Gastroesophageal sphincter (tissue), 4 donors: ENCODE measurements around the gene ESR2. TPM values are rescaled to one million over a fixed set of nuclear protein-coding genes. Genes with fewer than 3 reads are reported as not detected.

Experiments used
- ATAC-seq: fragments of 150-250 bp; one replicate; pipeline ENCODE4 v1.9.1; 2016; ENCODE audit warnings: mild to moderate bottlenecking, moderate library complexity
- H3K27ac ChIP-seq, 4 donors: fragments of 200-600 bp; sonication (generic) in 3 of 4; 1 replicate in 3 of 4; 2 replicates in 1 of 4; pipeline ENCODE4 v1.5.1; 2016 to 2019
- H3K27me3 ChIP-seq: fragments of 200-600 bp; sonication (generic); one replicate; pipeline ENCODE4 v1.5.1; 2019
- H3K36me3 ChIP-seq, 2 donors: fragments of 200-600 bp; sonication (generic); one replicate each; pipeline ENCODE4 v1.5.1; 2019; ENCODE audit warnings: control low read depth in 1 of 2
- H3K4me1 ChIP-seq, 3 donors: fragments of 200-600 bp; sonication (generic); 1 replicate in 2 of 3; 2 replicates in 1 of 3; pipeline ENCODE4 v1.5.1; 2016 to 2019; ENCODE audit warnings: control low read depth in 2 of 3
- H3K4me3 ChIP-seq, 2 donors: fragments of 200-600 bp; sonication (generic); one replicate each; pipeline ENCODE4 v1.5.1; 2019; ENCODE audit warnings: mild to moderate bottlenecking in 1 of 2, moderate library complexity in 1 of 2
- H3K9me3 ChIP-seq, 3 donors: fragments of 200-600 bp; sonication (generic); one replicate each; pipeline ENCODE4 v1.5.1; 2017 to 2019; ENCODE audit warnings: control low read depth in 2 of 3
- EP300 ChIP-seq: sonication (generic); formaldehyde crosslinking; IDR thresholded peaks from one replicate; pipeline ENCODE4 v1.6.1; 2017; ENCODE audit warnings: antibody characterized with exemption, mild to moderate bottlenecking
- POLR2A ChIP-seq, 2 donors: fragments of 450-650 bp; IDR thresholded peaks; one replicate each; pipeline ENCODE4 v1.6.1; 2017; ENCODE audit warnings: antibody characterized with exemption in 2 of 2, mild to moderate bottlenecking in 2 of 2, moderate library complexity in 1 of 2
- POLR2AphosphoS5 ChIP-seq: sonication (generic); formaldehyde crosslinking; IDR thresholded peaks from one replicate; pipeline ENCODE4 v1.6.1; 2017; ENCODE audit warnings: antibody characterized with exemption
- WGBS, 2 donors: methylation state at CpG; one replicate each; pipeline ENCODE4 v1.1.5; 2018; ENCODE audit warnings: low coverage in 1 of 2; 5-methylcytosine and 5-hydroxymethylcytosine counted together
- total RNA-seq, 4 donors: library from RNA; depleted of rRNA; stranded (reverse); fragments of >200 nt; gene quantifications; one replicate each; pipeline ENCODE4 v1.1.0, GENCODE V29; 2016
- TF ChIP-seq, protein P1 (sequence below), 4 experiments: fragments of 200-600 bp in 2 of 4; fragments of 450-650 bp in 2 of 4; sonication (generic) in 1 of 4; IDR thresholded peaks; one replicate each; pipeline ENCODE4 v1.5.1; 2017 to 2019; ENCODE audit warnings: antibody characterized with exemption in 4 of 4, mild to moderate bottlenecking in 2 of 4, moderate library complexity in 2 of 4

The ESR2 gene
- total RNA-seq, 4 donors from 2014 or later: 0.23 to 2.5 (median 0.40) TPM; not detected in 1

GRCh38 chr14:64221391-64222003 lies 72.7 kb downstream of the ESR2 start:
- WGBS, 2 donors: 87 to 100% methylated on average over 5 to 6 of the region's 14 CpGs
- peaks cover 0 to 100% of the 10 kb centered on the region in 2 donors for H3K36me3 ChIP-seq
- no peaks in the 10 kb centered on the region for H3K27me3 ChIP-seq
- H3K27ac ChIP-seq: no peak overlapping the region
- no peaks in the 10 kb centered on the region for H3K9me3 ChIP-seq
- ATAC-seq: no peak
- no peak overlapping the region for H3K4me3 ChIP-seq
- TF ChIP-seq POLR2AphosphoS5: no peak
- no peak for TF ChIP-seq EP300
- TF ChIP-seq, protein P1, sequence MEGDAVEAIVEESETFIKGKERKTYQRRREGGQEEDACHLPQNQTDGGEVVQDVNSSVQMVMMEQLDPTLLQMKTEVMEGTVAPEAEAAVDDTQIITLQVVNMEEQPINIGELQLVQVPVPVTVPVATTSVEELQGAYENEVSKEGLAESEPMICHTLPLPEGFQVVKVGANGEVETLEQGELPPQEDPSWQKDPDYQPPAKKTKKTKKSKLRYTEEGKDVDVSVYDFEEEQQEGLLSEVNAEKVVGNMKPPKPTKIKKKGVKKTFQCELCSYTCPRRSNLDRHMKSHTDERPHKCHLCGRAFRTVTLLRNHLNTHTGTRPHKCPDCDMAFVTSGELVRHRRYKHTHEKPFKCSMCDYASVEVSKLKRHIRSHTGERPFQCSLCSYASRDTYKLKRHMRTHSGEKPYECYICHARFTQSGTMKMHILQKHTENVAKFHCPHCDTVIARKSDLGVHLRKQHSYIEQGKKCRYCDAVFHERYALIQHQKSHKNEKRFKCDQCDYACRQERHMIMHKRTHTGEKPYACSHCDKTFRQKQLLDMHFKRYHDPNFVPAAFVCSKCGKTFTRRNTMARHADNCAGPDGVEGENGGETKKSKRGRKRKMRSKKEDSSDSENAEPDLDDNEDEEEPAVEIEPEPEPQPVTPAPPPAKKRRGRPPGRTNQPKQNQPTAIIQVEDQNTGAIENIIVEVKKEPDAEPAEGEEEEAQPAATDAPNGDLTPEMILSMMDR (IDR thresholded peaks at IDR 0.05): no peak
- TF ChIP-seq POLR2A (IDR thresholded peaks at IDR 0.05): no peak
- no peaks in the 10 kb centered on the region for H3K4me1 ChIP-seq

DNA sequence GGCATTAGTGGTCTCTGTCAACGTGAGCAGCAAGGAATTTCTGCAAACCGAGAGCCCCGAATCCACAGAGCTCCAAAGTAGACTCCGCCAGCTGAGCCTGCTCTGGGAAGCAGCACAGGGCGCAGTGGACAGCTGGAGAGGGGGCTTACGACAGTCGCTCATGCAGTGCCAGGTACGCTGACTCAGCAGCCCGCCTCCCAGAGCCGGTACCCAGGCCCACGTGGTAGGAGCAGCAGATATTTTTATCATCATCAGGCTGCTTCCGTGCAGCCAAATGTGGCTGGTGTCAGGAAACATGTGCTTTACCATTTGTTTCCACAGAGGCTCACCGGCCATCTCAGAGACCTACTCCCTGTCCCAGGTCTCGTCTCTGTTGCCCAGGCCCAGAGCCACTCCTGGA lies 73.7 kb downstream of the ESR2 start:
- ATAC-seq: no peak
- no peak overlapping the region for H3K27ac ChIP-seq
- no peaks in the 10 kb centered on the region for H3K27me3 ChIP-seq
- H3K9me3 ChIP-seq: no peaks in the 10 kb centered on the region
- 40 to 75% methylated on average over 1 to 6 of the region's 14 CpGs for WGBS, 2 donors
- H3K36me3 ChIP-seq: peaks cover 0 to 100% of the 10 kb centered on the region in 2 donors
- H3K4me1 ChIP-seq: no peaks in the 10 kb centered on the region
- no peak overlapping the region for H3K4me3 ChIP-seq
- TF ChIP-seq POLR2AphosphoS5 (no peak), EP300 (no peak), POLR2A (IDR thresholded peaks at IDR 0.05) (no peak)
- TF ChIP-seq, protein P1 (IDR thresholded peaks at IDR 0.05): no peak

DNA sequence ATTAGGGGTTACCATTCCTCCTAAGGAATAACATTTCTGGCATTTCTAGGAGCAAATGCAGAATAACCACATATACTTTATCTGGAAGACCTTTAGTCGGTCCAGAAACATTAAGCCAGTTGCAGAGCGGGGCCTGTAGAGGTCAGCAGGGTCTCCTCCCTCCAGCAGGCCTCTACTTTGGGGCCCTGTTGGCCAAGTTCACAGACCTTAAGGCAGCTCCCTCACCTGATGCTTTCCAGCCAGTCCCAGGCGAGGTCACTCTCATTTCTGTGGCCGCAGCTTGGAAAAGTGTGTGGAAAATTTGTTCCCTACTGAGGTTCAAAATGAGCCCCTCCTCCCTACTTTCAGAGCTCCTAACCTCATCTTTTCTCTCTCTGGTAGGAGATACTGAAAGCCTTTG lies 74.1 kb downstream of the ESR2 start:
- 90 to 100% methylated on average over 2 to 3 of the region's 4 CpGs for WGBS, 2 donors
- Histone ChIP-seq H3K27me3 (no peaks in the 10 kb centered on the region), H3K4me3 (no peak overlapping the region), H3K27ac (no peak overlapping the region), H3K36me3 (peaks cover 0 to 100% of the 10 kb centered on the region in 2 donors), H3K9me3 (no peaks in the 10 kb centered on the region), H3K4me1 (no peaks in the 10 kb centered on the region)
- no peak for ATAC-seq
- TF ChIP-seq POLR2A (IDR thresholded peaks at IDR 0.05): no peak
- TF ChIP-seq, protein P1 (IDR thresholded peaks at IDR 0.05): no peak
- TF ChIP-seq EP300: no peak
- no peak for TF ChIP-seq POLR2AphosphoS5

DNA sequence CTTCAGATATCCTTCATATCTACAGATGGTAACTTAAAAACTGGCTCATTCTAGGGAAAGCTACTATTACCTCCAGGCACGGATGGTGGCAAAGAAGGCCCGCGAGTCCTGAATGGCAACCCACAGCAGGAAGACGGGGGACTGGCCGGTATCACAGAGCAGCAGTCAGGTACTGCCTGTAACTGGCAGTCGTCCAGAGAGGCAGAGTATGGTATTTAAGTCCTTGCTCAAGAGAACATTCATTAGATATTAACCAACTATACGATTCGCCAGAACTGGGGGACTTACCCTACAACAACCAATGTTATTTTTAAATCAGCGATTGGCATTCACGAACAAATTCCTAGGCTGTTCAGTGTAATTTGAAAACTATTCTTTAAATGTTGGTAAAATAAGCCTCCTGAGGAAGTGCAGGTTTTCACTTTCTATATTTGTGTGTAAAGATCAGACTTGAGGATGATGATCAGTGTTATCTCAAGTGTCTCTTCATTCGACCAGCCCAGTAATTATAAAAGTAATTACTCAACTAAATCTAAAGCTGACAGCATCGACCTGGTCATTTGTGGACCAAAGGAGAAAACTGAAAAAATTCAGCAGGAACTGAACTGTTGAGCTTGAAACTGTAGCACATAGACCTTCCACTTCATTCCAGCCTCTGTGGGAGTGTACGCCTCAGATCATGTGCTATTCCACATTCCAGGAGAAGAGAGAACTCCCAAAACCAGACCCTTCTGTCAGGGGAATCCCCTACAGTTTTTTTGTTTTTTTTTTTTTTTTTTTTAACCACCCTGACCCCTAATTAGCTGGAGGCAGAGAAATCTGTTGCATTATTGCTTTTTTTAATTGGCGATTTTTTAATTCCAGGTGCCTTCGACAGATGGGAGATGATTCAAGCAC lies 75.6 kb downstream of the ESR2 start:
- Histone ChIP-seq H3K4me1 (no peaks in the 10 kb centered on the region), H3K4me3 (no peak overlapping the region), H3K9me3 (no peaks in the 10 kb centered on the region), H3K27me3 (no peaks in the 10 kb centered on the region), H3K36me3 (peaks cover 3 to 100% of the 10 kb centered on the region in 2 donors), H3K27ac (no peak overlapping the region)
- WGBS, 2 donors: 79 to 90% methylated on average over 11 to 12 of the region's 15 CpGs
- TF ChIP-seq, protein P1 (IDR thresholded peaks at IDR 0.05): no peak
- TF ChIP-seq POLR2A (IDR thresholded peaks at IDR 0.05) (no peak), EP300 (no peak), POLR2AphosphoS5 (no peak)
- ATAC-seq: no peak
